ENCODE measurements around the gene RXRA. TPM values are rescaled to one million over a fixed set of nuclear protein-coding genes. Genes with fewer than 3 reads are reported as not detected.
A peak's percentile ranks its signal among the peaks of the same experiment; 100 is the strongest.

RXRA gene
- total and polyA plus RNA-seq, 2 of the 13 experiments (the other 11 are each of a cell fraction or from before 2014, with no cell fraction given) = 18.9 to 29.2 TPM

DNA sequence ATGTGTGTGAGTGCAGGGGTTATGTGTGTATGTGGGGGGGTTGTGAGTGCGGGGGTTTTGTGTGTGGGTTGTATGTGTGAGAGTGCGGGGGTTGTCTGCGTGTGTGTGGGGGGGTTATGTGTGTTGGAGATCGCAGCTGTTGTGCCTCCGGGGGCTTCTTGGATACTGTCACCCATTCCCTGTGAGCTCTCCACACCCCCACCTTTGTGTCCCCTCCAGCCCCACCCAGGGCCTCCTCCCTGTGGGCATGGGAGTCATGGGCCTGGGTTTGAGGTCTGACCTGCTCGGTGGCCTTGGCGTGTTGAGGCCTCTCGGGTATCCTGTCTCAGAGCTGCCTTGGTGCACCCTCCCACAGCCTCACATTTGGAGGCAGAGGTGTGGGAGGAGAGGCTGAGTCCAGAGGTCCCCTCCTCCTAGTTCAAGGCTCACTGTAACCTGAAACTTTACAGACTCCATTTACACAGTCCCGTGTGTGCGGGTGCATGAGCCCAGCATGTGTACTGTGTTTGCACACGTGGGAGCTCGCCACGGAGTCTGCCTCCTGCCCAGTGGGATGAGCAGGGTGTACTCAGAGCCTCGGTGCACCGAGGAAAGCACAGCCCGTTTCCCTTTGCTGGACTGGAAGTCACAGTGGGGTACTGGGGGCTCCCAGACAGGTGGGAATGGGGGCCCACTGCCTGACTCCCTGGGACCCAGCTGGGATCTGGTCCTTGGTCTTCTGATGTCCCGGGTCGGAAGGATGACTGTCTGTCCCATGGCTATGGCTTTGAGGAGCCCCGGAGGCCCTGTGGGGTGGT is 43.4 kb downstream of the RXRA start (continued):
- no peak for TF ChIP-seq ZNF749 (CRISPR knock-in tag; IDR thresholded peaks at IDR 0.05; ENCODE audit: borderline replicate concordance)
- TF ChIP-seq ZNF224 (CRISPR knock-in tag; IDR thresholded peaks at IDR 0.05) = no peak
- no peak for TF ChIP-seq ZNF552 (CRISPR knock-in tag; IDR thresholded peaks at IDR 0.05; ENCODE audit: borderline replicate concordance)
- TF ChIP-seq SMAD9 (CRISPR knock-in tag; IDR thresholded peaks at IDR 0.05) = no peak
- TF ChIP-seq, protein P1, sequence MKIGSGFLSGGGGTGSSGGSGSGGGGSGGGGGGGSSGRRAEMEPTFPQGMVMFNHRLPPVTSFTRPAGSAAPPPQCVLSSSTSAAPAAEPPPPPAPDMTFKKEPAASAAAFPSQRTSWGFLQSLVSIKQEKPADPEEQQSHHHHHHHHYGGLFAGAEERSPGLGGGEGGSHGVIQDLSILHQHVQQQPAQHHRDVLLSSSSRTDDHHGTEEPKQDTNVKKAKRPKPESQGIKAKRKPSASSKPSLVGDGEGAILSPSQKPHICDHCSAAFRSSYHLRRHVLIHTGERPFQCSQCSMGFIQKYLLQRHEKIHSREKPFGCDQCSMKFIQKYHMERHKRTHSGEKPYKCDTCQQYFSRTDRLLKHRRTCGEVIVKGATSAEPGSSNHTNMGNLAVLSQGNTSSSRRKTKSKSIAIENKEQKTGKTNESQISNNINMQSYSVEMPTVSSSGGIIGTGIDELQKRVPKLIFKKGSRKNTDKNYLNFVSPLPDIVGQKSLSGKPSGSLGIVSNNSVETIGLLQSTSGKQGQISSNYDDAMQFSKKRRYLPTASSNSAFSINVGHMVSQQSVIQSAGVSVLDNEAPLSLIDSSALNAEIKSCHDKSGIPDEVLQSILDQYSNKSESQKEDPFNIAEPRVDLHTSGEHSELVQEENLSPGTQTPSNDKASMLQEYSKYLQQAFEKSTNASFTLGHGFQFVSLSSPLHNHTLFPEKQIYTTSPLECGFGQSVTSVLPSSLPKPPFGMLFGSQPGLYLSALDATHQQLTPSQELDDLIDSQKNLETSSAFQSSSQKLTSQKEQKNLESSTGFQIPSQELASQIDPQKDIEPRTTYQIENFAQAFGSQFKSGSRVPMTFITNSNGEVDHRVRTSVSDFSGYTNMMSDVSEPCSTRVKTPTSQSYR (CRISPR knock-in tag; IDR thresholded peaks at IDR 0.05; ENCODE audit: borderline replicate concordance) = peak; percentile 44; the same call in 1 of the 2 replicates
- TF ChIP-seq, protein P2, sequence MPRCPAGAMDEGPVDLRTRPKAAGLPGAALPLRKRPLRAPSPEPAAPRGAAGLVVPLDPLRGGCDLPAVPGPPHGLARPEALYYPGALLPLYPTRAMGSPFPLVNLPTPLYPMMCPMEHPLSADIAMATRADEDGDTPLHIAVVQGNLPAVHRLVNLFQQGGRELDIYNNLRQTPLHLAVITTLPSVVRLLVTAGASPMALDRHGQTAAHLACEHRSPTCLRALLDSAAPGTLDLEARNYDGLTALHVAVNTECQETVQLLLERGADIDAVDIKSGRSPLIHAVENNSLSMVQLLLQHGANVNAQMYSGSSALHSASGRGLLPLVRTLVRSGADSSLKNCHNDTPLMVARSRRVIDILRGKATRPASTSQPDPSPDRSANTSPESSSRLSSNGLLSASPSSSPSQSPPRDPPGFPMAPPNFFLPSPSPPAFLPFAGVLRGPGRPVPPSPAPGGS (CRISPR knock-in tag; IDR thresholded peaks at IDR 0.05) = peak; percentile 74
- TF ChIP-seq KMT2A (CRISPR knock-in tag; IDR thresholded peaks at IDR 0.05) = no peak
- TF ChIP-seq ZNF329 (CRISPR knock-in tag; IDR thresholded peaks at IDR 0.05; ENCODE audit: low read depth) = no peak
- TF ChIP-seq NKX3-1 (CRISPR knock-in tag; IDR thresholded peaks at IDR 0.05) = no peak
- TF ChIP-seq, protein P3, sequence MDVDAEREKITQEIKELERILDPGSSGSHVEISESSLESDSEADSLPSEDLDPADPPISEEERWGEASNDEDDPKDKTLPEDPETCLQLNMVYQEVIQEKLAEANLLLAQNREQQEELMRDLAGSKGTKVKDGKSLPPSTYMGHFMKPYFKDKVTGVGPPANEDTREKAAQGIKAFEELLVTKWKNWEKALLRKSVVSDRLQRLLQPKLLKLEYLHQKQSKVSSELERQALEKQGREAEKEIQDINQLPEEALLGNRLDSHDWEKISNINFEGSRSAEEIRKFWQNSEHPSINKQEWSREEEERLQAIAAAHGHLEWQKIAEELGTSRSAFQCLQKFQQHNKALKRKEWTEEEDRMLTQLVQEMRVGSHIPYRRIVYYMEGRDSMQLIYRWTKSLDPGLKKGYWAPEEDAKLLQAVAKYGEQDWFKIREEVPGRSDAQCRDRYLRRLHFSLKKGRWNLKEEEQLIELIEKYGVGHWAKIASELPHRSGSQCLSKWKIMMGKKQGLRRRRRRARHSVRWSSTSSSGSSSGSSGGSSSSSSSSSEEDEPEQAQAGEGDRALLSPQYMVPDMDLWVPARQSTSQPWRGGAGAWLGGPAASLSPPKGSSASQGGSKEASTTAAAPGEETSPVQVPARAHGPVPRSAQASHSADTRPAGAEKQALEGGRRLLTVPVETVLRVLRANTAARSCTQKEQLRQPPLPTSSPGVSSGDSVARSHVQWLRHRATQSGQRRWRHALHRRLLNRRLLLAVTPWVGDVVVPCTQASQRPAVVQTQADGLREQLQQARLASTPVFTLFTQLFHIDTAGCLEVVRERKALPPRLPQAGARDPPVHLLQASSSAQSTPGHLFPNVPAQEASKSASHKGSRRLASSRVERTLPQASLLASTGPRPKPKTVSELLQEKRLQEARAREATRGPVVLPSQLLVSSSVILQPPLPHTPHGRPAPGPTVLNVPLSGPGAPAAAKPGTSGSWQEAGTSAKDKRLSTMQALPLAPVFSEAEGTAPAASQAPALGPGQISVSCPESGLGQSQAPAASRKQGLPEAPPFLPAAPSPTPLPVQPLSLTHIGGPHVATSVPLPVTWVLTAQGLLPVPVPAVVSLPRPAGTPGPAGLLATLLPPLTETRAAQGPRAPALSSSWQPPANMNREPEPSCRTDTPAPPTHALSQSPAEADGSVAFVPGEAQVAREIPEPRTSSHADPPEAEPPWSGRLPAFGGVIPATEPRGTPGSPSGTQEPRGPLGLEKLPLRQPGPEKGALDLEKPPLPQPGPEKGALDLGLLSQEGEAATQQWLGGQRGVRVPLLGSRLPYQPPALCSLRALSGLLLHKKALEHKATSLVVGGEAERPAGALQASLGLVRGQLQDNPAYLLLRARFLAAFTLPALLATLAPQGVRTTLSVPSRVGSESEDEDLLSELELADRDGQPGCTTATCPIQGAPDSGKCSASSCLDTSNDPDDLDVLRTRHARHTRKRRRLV (CRISPR knock-in tag; IDR thresholded peaks at IDR 0.05) = no peak
- no peak for TF ChIP-seq FIP1L1 (IDR thresholded peaks at IDR 0.05; ENCODE audit: borderline replicate concordance, insufficient read depth, low read depth, low read length)
- TF ChIP-seq ZZZ3 (CRISPR knock-in tag; IDR thresholded peaks at IDR 0.05; ENCODE audit: borderline replicate concordance) = no peak
- TF ChIP-seq, protein P4, sequence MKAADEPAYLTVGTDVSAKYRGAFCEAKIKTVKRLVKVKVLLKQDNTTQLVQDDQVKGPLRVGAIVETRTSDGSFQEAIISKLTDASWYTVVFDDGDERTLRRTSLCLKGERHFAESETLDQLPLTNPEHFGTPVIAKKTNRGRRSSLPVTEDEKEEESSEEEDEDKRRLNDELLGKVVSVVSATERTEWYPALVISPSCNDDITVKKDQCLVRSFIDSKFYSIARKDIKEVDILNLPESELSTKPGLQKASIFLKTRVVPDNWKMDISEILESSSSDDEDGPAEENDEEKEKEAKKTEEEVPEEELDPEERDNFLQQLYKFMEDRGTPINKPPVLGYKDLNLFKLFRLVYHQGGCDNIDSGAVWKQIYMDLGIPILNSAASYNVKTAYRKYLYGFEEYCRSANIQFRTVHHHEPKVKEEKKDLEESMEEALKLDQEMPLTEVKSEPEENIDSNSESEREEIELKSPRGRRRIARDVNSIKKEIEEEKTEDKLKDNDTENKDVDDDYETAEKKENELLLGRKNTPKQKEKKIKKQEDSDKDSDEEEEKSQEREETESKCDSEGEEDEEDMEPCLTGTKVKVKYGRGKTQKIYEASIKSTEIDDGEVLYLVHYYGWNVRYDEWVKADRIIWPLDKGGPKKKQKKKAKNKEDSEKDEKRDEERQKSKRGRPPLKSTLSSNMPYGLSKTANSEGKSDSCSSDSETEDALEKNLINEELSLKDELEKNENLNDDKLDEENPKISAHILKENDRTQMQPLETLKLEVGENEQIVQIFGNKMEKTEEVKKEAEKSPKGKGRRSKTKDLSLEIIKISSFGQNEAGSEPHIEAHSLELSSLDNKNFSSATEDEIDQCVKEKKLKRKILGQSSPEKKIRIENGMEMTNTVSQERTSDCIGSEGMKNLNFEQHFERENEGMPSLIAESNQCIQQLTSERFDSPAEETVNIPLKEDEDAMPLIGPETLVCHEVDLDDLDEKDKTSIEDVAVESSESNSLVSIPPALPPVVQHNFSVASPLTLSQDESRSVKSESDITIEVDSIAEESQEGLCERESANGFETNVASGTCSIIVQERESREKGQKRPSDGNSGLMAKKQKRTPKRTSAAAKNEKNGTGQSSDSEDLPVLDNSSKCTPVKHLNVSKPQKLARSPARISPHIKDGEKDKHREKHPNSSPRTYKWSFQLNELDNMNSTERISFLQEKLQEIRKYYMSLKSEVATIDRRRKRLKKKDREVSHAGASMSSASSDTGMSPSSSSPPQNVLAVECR (CRISPR knock-in tag; IDR thresholded peaks at IDR 0.05; ENCODE audit: borderline replicate concordance) = peak; percentile 76; the same call in 1 of the 2 replicates
- TF ChIP-seq ZNF264 (CRISPR knock-in tag; IDR thresholded peaks at IDR 0.05) = no peak
